Measurements from ENCODE around the gene ADRA2B.
"Not testable (repeated sequence)": the region's sequence is repeated elsewhere in the genome, so short reads cannot be mapped to it uniquely, and the experiment has no call there.

The ADRA2B gene

DNA sequence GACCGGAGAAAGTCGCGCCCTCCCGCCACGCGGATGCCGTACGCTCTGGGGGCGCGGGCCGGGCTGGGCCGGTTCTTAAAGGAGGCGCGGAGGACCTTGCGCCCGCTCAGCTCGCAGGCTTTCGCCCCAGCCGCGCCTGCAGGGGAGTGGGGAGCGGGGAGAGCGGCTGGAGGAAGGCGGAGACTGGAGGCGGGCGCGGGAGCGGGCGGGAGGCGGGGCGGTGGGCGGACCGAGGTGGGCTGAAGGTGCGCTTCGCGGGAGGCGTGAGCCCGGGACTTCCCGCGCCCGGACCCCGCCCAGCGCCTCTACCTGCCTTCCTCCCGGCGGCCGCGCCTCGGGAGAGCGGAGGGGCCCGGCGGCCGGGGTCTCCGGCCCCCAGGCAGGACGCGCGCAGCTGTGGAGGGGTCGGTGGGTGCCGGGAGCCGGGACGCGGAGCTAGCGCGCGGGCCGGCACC lies at the start of gene ADRA2B:
Gene ADRA2B, minus strand, starts transcription at position 148 of the 455 bp plus-strand sequence. CDS start 422 bp downstream, outside the sequence.
- DNase-seq = no peak

DNA sequence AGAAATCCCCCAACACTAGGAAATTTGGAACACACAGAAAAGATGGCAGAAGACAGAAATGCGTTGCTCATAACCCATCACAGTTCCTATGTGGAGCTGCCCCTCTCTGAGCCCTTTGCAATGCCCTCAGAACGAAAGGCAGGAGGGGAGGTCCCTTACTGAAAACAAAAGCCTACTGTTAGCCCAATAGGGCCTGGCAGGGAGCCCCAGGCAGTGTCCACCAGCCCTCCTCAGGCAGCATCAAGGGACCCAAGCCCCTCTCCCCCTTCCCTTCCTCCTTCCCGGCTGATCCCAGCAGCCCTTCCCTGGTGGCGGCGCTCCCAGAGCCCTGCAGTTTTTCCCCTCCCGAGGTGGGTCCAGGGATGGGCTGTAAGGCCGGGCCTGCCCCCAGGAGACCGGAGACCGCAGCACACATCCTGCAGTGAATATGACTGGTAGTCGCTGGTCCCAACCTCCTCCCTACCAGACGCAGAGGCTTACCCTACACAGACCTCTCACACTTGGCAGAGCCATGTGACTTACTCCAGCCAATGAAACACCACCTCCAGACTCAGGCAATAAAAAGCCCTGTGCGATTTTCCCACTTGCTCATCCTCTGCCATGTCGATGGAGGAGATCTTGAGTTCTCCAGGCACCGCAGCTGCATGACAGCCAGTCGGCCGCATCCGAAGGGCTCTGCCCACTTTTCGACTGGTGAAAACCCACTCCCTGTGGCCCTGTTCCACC lies 48.3 kb upstream of the ADRA2B start:
- DNase-seq = no peak

DNA sequence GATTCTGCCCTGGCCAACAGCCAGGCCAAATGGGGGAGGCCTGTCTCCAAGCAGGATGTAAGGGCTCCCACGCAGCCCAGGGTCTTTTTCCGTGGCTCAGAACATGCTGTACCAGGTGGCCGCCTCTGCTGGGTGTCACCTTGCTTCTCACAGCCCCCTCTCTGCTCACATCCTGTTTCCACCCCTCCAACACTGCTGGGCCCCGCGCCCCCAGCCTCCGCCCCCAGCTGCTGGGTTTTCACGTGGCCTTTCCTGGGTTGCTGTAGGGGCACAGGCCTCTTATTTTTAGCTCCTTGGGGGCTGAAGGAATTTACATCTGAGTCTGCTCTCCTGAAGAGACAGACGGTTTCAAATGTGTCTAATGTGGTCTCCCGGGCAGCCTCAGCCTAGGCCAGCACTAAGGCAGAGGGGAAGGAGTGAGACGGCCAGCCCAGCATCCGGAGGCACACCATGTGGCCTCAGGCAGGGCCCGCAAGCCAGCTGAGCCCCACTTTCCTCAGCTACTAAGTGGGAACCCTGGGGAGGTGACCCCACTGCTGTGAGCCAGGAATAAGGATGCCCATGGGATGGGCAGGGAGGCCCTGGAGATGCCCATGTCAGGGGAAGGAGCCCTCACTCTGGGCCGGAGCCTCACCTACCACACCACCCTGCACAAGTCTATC lies 47.5 kb upstream of the ADRA2B start:
- no peak for DNase-seq

DNA sequence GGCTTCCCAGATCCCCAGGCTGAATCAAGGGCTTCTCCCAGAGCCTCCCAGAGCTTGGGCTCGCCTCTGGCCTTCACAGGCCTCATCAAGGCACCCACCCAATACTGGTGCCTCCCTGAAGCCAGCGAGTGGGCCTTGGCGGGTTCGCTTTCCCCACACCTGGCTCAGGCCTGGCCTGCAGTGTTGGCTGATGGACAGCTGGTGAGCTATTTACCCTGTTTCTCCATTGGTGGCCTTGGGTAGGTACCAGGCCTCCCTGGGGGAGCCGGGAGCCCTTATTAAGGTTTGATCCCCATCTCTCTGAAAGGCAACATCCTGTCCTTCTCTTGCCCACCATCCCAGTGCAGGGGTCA lies 47.0 kb upstream of the ADRA2B start:
- DNase-seq = no peak

DNA sequence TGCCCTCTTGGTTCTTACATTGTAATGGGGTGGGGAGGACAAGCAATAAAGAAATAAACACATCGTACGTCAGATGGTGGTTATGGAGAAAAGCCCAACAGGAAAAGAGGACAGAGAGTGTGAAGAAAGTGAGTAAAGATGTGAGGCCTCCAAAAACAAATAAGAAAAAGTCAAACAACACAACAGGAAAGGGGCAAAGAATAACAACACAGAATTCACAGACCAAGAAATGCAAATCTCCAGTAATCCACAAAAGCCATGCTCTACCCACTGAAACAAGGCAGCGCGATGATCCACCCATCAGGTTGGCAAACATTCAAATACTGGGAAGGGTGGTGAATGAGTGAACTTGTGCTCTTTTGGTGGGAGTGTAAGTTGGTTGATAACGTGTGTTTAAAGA lies 45.5 kb upstream of the ADRA2B start:
- DNase-seq = no peak

DNA sequence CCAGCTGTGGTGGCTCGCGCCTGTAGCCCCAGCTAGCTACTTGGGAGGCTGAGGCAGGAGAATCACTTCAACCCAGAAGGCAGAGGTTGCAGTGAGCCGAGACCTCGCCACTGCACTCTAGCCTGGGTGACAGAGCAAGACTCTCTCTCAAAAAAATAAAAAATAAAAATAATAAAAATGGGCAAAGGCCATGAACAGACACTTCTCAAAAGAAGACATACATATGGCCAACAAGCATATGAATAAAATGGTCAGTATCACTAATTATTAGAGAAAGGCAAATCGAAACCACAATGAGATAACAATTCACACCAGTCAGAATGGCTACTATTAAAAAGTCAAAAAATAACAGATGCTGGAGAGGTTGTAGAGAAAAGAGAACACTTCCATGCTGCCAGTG lies 44.0 kb upstream of the ADRA2B start:
- not testable (repeated sequence) for DNase-seq

DNA sequence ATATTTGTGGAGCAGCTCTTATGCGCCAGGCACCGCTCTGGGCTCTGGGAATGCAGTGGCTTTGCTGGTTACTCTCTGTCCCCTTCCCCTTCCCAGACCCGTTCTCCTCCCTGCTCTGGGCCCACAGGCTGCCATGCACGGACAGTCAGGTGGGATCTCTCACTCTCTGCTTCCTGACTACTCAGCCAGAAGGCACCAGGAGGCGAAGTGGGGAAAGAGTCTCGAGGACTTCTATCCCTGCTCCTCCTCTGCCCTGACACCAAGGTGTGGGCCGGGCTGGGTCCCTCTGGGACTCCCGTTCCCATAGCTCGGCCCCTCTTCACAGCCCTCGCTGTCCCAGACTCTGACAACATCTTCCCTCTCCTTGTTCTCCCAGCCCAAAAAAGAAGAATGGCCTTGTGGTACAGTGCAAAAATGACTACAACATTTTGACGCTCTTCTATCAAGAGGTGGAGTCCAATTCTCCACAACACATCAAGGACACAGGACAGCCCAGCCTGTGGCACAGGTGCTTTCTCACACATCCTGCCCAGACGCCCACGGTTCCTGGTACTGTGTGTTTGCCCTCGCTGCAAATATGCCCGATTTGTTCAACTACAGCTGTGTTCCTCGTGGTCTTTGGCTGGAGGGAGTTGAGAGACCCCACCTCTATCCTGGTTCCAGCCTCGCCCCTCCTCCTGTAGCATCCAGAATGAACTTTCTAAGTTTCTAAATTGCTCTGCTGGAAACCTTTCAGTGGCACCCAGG lies 42.9 kb upstream of the ADRA2B start:
- DNase-seq = no peak

DNA sequence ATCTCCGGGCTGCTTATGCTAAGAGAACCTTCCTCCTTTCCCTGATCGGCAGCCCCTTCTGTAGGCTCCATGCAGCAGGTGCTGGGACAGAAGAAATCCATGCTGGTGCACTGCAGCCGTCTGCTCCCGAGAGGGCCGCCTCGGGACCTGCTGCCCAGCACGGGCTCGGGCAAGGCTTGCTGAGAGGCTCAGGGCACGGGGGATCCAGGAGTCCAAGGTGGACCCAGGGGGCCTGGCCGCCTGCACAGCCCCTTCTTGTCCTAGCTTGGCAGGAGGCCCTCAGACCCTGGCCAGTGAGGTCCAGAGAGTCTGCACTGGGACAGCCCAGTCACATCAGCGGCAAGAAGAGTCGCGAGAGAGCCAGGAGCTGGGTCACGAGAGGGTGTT lies 42.2 kb upstream of the ADRA2B start:
- DNase-seq = no peak

DNA sequence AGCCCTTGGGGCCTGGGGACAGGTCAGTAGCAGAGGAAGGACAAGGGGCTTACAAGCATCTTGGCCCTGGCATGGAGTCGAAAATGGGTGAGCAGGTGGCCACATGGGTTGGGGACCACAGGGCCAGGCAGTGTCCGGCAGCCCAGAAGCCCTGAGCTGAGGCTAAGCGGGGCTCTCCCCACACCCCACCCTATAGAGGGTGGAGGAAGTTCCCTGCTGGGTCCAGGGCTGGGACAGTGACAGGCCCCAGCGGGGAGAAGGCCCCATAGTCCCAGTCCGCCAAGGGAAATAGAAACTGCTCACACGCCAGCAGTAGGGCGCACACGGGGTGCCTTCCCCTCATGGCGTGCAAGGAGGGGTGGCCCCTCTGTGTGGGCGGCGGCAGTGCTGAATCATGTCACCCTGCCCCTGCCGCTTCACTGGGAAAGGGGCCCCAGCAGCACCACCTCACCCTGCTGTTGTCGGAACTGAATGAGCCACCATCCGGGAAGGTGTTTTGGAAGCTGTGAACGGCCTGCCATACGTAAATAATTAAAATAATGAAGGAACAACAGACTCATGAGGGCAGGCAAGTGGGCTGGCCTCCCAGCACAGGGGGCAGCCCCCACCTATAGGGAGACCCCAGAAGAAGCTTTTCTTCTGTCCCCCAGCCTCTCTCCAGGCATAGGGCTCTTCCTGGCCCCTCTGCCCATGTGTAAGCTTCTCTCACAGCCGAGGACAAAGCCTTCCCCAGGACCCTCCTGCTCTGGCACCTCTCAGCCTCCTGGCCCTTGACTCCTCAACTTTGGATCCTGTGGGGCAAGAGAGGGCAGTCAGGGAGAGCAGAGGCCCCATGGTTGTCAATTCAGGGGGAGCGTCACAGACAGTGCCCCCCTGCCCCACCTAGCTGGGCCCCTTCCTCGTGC lies 41.5 kb upstream of the ADRA2B start:
- DNase-seq = no peak

DNA sequence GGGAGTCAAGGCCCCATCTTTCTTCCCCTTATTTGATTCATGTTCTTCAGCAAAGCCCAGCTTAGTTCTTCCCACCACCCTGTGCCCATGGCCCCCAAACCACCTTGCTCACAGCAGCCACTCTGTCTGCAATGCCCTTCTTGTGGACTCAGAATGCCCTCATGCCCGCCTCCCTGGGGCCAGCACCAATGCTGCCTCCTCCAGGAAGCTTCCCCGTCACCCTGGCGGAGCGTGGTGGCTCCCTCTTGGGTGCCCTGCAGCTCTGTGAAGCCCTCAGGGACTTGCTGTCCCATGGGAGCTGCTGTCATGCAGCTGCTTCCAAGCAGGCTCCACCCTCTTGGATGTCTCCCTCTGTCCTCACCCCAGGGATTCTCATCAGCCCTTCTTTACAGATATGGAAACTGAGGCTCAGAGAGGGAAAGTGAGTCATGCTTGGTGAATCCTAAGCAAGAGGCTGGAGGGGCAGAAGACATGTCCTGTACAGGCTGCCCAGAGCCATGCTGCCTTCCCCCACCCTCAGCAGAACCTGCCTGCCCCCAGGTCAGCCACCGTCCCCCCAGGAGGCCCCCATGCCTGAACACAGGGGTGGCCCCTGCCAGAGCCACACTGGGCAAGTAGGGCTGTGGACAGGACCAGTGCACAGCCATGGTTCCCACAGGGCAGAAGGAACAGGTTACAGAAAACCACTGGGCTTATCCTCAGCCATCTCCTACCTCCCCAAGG lies 40.7 kb upstream of the ADRA2B start:
- no peak for DNase-seq

DNA sequence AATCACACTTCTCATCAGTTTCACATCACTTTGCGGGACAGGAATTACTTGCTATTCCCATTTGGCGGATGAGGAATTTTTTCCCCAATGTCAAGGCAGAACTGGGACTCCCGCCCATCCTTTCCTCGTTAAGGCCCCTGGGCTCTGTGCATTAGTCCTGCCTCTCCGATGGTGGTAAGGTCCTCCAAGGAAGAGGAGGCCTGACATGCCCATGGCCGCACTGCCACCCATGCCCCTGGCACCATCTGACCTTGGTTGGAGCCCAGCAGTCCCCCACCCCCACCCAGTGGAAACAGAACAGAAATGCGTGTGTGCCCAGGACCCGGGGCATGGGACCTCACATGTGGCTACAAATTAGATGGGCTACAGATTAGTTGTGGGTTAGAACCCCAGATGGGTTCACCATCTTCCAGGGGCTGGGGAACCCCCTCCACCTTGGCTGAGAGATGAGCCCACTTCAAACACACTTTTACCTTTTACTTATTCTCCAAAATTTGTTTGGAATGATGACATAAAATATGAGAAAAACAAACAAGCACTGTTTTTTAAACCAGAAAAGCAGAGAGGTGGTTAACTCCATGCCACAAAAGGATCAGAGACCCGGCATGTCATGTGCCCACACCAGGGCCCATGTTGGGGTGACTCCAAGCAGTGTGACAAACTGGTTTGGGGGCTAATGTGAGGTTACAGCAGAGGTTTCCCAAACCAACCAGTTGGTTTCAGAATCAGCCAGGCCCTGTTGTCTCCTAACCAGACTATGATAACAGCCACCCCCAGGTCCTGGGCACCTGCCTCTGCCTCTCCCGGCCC lies 39.8 kb upstream of the ADRA2B start:
- no peak for DNase-seq

DNA sequence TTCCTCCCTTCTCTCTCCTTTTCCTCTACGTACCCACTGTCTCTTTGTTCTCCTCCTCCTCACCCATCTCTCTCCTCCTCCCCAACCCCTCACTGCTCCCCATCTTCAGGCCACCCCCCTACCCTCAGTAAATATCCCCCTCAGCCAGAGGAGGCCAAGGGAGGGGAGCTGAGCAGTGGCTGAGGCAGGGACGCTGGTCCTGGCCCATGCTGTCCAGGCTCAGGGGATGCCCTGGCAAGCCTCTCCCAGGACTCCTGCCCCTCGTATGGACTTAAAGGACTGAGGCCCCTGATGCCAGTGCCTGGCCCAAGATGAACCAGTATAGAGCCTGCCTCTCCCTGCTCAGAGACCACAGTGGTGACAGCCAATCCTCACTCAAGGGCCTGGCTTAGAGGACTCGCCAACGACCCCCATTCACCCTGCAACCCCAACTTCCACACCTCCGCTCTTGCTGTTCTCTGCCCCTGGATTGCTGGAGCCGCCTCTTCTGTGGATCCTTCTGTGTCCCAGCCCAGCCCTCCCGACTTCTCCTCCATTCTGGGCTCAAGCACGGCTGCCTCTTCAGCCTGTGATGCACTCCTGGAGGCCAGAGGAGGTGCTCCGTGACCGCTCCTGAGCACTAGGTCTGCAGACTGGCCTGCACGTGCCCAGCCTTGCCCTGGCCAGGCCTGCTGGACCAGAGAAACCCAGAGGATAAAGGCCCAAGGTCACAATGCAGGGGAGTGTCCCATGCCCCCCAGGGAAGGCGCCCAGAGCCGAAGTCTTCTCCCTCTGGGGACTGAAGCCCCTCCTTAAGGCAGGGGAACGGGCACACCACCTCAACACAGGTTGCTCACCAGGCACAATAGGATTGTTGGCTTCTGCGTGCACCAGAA lies 38.4 kb upstream of the ADRA2B start:
- DNase-seq = no peak

DNA sequence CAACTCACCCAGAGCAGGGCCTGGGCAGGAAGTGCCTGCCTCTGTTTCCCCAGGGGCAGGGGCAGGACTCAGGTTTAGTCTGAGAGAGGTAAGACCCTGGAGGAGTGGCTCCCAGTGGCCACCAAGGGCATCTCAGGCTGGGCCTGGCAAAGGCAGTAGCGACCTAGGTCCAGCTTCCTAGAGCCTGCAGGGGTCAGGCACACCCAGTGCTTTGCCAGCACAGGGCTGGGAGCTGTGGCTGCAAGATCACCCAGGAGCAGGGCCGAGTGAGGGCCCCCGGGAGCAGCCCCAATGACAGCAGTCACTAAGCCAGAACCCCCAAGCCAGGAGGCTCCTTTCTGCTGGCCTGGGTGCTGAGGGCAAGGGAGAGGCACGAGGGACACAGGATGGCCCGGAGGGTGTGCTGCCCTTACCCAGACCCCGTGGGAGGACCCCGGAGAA lies 37.6 kb upstream of the ADRA2B start:
- no peak for DNase-seq

DNA sequence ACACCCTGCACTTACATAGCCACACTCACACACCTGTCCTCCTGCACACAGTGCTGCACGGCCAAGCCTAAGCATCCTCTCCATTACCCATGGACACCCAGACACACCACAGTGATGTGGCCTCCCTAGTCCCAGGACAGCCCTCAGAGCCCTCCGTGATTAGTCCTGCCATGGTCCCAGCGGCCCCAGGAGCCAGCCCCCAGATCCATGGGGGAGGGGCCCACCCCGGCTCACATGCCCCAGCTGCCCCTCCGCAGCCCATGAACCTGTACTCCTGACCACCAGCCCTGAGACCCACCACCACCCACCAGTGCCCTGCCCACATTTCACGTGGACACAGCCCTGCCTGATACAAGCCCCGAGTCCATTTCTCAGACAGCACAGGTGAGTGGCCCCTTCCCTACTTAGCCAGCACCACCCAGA lies 36.9 kb upstream of the ADRA2B start:
- no peak for DNase-seq

DNA sequence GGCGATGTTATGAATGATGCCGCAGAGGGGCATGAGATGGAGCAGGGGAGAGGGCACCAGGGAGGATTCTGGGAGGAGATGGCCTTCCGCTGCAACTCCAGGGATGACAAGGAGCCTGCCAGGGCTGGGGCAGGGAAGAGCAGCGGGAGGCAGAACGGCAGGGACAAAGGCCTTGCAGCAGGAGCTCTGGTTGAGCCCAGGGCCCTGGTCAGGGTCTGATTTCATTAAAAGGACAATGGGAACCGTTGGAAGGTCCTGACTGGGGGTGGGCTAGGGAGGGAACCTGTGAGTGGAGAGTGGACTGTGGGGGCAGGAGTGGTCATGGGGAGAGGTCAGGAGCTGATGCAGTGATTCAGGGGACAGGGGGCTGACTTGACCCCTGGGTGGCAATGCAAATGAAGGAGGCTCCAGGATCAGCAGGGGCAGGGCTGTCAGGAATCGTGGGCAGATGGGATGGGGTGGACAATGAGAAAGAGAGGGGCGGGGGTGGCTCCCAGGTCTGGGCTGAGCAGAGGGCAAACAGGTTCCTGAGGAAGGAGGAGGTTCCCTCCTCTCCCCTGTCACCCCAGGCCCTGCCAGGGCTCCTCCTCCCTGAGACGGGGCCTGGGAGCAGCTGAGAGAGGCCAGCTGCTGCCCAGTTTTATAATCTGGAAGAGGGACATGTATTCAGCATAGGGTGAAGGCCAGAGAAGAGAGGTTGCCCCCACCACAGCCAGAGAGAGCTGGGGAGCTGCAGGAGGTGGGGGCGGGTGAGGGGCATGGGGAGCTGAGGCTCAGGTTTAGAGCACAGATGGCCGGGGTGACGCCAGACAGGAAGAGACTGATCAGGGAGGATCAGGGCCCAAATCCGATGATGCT lies 36.2 kb upstream of the ADRA2B start:
- no peak for DNase-seq

DNA sequence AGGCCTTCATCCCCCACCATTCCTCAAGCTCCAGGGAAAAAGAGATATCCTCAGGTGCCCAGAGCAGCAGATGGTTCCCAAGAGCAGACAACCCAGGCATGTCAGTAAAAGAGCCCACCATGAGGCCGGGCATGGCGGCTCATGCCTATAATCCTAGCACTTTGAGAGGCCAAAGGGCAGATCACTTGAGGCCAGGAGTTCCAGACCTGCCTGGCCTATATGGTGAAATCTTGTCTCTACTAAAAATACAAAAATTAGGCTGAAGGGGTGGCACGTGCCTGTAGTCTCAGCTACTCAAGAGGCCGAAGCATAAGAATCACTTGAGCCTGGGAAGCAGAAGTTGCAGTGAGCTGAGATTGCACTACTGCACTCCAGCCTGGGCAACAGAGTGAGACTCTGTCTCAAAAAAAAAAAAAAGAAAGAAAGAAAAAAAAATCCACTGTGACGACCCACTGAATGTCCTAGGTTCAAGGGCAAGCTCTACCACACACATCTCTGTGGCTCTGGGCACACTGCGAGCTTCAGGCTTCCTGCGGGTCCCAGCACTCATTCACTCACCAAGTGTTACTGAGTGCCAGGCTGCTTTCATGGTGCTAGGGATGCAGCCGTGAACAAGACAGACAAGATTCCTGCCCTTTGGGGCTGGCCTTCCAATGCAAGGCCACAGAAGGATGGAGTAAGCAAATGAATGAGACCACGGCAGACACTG lies 35.4 kb upstream of the ADRA2B start:
- DNase-seq = no peak

DNA sequence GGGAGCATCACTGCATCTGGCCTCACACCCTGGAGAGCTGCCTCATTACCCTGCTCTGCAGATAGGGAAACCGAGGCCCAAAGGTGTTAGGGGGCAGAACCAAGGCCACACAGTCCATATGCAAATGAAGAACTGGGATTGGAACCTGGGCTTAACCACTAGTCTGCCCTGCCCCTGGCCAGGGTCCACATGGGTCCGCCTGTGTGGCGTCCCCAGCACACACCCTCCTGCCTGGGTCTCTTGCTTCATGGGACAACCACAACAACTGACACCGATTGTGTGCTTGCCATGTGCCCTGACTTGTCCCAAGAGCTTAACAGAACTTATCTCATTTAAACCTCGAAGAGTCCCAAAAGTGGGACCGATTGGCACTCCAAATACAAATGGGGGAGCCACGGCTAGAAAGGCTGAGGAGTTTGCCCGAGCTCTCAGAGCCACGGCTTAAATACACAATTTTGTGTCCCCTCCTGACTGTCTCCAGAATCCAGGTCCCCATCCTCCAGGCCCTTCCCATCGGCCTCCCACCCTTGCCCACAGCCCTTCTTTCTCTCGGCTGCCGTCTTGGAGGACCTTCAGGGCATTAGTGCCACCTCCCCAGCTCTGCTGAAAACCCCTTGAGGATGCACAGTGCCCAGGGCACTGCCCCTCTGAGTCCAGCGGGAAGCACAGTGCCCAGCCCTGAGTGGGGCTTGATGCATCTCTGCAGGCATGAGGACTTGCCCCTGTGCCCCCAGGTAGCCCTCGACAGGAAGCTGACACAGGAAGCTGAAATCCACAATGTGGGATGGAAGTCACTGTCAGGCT lies 34.6 kb upstream of the ADRA2B start:
- DNase-seq = no peak

Data from NCI-H187 treated with DMSO at 0.1 percent for 48 hours (cell line).